ENCODE results near the gene S1PR5.
"Not testable (repeated sequence)": the region's sequence is repeated elsewhere in the genome, so short reads cannot be mapped to it uniquely, and the experiment has no call there.

Gene S1PR5

DNA sequence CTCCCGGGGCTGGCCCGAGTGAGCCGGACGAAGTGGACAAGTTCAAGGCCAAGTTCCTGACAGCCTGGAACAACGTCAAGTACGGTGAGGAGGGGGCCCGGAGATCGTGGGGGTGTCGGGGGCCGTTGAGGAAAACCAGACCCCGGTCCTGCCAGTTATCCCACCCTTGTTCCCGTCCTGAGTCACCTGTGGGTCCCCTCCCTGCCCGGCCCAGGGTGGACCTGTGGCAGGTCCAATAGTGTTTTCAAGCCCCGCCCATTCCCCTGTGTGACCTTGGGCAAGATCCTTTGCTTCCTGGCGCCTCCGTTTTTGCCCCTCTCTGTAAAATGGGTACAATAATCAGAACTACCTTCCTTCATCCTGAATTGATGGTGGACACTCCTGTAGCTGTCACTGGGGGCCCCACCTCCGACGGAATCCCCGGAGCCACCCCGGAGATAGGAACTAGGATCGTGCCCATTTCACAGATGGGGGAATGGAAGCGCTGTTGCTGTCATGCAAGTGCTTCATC is 27.1 kb upstream of the S1PR5 start:
- DNase-seq, result no peak

DNA sequence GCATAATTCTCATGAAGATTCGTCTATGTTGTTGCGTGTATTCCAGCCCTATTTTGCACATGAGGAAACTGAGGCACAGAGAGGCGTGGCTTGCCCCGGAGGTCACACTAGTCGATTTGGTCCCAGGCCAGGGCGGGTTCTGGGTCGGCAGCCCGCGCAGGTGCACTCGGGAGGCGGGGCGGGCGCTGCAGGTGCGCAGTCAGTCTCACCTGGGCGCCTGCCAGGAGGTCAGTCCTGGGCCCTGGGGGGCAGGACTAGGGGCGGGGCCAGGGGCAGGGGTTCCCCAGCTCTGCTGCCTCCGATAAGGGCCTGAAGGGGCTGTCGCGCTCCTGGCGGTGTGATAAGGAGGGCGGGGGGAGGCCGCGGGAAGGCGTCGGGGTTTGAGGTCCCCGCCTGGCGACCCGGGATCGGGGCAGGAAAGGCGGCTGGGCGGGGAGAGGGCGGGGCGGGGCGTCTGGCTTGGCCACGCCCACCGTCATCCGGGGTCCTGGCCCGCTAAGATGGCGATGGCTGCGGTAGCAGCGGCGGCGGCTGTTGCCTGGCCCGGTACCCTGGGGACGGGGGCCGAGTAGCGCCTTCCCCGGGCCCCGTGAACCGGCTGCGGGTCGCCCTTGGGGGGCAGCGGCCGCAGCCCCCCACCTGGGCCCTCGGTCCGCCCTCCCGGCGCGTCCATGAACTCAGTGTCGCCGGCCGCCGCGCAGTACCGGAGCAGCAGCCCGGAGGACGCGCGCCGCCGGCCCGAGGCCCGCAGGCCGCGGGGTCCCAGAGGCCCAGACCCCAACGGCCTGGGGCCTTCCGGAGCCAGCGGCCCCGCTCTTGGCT is 26.4 kb upstream of the S1PR5 start, which contains the start of gene ATG4D:
Gene ATG4D, plus strand, starts transcription at position 485 of the 822 bp plus-strand sequence. Its CDS starts 187 bp downstream, at position 672.
- DNase-seq, result peak; percentile 78 to 79

DNA sequence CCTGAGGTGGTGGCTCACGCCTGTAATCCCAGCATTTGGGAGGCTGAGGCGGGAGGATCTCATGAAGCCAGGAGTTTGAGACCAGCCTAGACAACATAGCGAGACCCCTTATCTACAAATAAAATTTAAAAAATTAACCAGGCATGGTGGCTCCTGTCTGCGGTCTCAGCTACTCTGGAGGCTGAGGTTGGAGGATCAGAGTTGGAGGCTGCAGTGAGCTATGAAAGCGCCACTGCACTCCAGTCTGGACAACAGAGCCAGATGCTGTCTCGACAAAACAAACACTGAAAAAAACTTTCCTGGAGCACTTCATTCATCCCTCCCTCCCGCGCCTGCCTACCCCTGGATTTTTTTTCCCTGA is 25.8 kb upstream of the S1PR5 start:
- DNase-seq, result no peak

DNA sequence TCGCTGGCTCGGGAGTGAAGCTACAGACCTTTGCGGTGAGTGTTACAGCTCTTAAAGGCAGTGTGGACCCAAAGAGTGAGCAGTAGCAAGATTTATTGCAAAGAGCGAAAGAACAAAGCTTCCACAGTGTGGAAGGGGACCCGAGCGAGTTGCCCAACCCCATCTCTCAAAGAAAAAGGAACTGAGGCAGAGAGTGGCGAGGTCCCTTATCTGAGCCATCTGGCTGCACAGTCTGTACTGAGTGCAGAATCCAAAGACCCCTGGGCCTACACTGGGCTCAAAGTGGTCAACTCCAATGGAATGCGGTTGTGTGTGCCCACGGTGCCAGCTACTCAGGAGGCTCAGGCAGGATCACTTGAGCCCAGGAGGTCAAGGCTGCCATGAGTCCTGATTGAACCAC is 21.8 kb upstream of the S1PR5 start:
- not testable (repeated sequence) for DNase-seq

DNA sequence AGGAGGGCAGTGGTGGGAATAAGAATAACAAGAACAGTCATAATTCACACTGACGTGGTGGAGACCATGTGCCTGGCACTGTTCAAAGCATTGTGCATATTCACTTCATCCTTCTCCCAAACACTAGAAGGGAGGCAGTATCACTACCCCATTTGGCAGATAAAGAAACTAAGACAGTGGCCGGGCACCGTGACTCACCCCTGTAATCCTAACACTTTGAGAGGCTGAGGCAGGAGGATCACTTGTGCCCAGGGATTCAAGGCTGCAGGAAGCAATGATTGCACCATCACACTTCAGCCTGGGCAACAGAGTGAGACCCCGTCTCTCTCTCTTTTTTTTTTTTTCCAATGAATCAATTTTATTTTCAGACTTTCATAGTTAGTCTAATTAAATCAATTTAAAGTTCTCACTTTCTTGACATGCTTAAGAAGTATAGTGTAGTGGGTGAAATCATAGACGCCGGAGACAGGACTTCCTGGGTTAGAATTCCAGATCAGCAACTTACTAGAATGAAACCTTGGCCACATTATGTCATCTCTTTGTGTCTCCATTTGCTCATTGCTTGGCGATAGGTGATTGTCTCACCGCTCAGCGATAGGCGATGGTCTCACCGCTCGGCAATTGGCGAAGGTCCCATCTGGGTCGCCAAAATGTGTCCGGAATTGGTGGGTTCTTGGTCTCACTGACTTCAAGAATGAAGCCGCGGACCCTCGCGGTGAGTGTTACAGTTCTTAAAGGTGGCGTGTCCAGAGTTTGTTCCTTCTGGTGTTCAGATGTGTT is 21.1 kb upstream of the S1PR5 start:
- DNase-seq, result no peak

DNA sequence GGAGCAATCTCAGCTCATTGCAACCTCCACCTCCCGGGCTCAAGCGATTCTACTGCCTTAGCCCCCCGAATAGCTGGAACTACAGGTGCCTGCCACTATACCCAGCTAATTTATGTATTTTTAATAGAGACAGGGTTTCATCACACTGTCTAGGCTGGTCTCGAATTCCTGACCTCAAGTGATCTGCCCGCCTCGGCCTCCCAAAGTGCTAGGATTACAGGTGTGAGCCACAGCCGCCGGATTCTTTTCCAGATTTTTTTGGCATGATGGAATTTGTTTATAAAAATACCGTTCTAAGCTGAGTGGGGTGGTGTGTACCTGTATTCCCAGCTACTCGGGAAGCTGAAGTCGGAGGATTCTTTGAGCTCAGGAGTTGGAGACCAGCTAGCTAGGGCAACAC is 20.4 kb upstream of the S1PR5 start:
- no peak for DNase-seq

DNA sequence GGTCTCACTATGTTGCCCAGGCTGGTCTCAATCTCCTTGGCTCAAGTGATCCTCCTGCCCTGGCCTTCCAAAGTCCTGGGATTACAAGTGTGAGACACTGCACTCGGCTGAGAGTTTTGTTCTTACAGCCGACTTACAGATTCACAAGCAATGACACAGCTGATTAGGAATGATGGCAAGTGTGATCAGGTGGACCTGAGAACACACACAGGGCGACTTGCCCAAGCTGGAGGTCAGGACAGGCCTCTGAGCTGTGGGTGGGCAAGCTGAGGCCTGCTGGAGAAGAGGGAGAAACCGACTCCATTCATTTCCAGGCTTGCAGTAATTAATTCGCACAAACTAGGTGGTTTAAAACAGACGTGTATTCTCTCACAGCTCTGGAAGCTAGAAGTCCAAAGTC is 18.4 kb upstream of the S1PR5 start:
- DNase-seq, result no peak

DNA sequence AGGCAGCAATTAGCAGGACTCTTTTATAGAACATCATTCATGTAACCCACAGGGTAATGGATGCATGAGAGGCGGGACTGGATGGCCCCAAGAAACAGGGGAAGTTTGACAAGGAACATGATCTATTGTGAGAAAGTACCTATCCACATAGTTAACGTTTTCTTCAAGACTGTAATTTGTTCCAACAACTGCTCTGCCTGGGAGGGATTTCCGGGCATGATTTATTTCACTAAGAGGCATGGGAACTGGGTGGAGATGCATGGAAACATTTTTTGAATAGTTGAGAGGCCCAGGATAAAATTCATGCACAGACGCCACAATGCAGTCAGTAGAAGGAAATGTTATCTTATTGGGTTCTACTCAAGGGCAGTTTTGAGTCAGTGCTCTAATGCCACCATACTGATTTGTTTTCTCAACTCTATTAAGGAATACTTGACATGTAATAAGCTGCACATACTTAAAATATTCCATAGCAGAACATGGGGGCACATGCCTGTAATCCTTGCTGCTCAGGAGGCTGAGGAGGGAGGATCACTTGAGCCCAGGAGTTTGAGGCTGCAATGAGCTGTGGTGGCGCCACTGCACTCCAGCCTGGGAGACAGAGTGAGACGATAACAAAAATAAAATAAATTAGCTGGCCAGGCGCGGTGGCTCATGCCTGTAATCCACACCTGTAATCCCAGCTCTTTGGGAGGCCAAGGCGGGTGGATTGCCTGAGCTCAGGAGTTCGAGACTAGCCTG is 16.6 kb upstream of the S1PR5 start:
- no peak for DNase-seq

DNA sequence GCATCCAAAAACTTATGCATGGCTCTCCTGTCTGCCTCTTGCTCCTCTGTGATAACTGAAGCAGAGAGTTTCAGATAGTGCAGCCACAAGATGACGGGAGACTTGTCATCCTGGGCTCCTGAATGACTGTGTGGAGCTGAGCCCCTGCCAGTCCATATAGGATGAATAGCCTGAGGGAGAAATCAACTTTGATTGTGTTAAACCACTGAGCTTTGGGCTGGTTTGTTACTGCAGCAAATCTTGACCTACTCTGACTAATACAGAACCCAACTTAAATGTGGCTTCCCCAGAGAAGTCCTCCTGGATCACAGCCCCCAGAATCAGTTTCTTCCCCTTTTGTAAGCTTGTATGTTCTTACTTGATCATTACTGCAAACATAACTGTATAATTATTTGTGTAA is 15.2 kb upstream of the S1PR5 start:
- no peak for DNase-seq

DNA sequence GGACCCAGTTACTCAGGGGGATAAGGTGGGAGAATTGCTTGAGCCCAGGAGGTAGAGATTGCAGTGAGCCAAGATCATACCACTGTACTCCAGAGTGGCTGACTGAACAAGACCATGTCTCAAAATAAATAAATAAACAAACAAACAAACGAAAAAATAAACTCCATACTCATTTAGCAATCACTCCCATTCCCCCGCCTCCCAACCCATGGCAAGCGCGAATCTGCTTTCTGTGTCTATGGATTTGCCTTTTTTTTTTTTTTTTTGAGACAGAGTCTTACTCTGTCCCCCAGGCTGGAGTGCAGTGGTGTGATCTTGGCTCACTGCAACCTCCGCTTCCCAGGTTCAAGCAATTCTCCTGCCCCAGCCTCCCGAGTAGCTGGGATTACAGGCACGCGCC is 9.6 kb upstream of the S1PR5 start:
- DNase-seq, result not testable (repeated sequence)

DNA sequence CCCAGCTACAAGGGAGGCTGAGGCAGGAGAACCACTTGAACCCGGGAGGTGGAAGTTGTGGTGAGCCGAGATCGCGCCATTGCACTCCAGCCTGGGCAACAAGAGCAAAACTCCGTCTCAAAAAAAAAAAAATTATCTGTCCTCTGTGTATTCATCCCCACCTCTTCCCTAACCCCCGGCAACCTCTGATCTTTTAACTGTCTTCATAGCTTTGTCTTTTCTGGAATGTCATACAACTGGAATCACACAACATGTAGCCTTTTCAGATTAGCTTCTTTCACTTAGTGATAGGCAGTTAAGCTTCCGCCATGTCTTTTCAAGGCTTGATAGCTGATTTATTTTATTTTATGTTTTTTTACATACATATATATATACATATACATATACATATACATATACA is 8.4 kb upstream of the S1PR5 start:
- no peak for DNase-seq

DNA sequence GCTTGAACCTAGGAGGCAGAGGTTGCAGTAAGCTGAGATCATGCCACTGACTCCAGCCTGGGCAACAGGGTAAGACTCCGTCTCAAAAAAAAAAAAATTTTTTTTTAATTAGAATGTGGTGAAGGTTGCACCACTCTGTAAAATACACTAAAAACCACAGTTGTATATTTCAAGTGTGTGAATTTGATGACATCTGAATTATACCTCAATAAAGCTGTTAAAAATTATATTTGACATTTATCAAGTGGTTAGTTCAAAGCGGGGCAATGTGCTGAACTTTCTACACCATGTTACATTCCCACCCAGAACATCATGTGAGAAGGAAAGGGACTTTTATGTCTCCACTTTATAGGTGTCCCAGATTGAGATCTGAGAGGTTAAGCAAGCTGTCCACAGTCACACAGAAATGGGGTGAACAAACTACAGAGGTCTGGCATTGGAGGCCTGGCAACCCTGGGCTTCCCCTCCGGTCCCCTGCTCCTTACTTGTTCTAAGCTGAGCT is 5.9 kb upstream of the S1PR5 start:
- no peak for DNase-seq

DNA sequence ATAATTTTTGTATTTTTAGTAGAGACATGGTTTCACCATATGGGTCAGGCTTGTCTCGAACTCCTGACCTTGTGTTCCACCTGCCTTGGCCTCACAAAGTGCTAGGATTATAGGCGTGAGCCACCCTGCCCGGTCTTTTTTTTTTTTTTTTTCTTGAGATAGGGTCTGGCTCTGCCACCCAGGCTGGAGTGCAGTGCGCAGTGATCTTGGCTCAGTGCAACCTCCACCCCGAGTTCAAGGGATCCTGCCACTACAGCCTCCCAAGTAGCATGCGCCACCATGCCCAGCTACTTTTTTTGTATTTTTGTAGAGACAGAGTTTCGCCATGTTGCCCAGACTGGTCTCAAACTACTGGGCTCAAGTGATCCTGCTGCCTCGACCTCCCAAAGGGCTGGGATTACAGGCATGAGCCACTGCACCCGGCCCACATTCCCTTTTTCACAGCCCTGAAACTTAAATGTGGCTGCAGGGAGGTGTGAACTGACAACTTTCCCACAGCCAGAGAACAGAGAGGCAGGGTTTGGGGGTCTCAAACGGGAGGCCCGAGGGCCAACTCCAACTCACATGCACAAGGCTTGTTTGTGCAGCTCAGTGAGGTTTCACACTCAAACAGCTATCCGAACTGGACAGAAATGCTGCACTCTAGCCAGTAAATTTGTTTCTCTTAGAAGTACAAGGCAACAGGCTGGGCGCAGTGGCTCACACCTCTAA is 4.4 kb upstream of the S1PR5 start:
- DNase-seq, result no peak

DNA sequence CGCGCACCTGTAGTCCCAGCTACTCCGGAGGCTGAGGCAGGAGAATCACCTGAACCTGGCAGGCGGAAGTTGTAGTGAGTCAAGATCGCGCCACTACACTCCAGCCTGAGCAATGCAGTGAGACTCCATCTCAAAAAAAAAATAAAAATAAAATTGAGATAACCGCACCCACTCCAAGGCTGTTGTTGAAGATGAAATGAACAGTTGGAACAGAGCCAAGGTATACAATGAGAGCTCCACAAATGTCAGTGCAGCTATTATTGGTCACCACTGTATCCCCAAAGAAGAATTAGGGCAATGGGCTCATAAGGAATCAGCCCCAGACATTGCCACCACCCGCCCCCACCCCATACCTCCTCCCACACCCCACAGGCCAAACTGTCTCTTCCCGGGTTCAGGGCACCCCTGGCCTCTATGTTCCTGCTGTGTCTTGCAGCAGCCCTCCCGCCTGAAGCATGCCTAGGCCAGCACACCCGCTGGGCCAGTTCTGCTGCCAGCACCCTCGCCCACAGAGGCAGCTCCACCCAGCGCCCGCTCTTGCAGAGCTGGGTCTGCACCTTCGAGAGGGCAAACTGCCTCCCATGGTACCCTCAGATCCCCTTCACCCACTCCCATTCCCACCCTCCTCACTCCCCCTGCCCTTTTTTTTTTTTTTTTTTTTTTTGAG is 3.5 kb upstream of the S1PR5 start:
- DNase-seq, result no peak

DNA sequence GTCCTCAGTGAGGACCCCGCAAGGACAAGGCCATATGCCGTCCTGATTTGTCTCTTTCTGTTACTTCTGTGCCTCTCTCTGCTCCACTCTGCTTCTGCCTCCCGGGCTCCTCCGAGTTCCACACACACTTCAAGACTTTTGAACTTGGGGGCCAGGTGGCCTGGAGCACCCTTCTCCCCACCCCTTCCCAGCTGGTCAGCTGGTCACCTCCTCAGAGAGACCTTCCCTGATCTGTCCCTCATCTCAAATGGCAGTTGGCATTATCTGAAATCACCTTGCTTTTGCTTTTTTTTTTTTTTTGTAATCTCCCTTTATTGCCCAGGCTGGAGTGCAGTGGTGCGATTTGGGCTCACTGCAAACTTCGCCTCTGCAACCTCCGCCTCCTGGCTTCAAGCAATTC is 2.2 kb upstream of the S1PR5 start:
- no peak for DNase-seq

DNA sequence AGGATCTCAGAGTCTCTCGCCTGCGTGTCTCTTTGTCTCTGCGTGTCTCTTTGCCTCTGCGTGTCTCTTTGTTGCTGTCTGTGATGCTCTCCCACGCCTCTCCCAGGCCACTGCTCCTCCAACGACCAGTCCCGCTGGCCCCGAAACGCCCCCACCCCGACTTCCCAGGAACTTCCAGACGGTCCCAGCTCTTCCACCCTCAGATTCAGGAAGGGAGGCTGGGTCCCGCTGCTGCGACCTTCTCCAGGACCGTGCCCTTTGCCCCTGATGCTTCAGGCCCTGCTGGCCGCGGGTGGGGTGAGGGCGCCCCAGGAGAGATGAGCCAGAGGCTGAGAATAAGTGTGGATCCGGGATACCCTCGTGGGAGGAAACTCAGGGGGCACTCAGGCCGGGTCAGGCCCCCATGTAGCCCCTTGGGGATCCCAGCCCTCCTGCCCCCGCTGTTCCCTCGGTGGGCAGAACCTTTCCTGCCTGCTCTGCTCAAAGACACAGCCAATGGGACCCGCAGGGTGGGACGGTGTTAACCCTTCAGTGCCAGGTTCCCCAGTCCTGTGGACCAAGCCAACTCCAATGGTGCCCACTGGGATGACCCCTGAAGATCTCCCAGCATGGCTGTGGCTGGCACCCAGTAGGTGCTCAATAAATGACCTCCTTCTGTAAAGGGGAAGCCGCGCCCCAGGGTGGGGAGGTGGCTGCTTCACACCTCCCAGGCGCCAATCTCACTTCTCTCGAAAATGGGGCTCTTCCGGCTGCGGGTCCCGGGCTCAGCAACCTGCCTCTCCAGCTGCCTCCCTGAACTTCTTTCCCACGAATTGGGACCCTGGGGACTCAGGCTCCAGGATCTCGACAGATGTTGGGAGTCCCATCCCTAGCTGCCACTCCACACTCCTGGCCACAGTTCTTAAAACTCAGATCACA is 1.5 kb upstream of the S1PR5 start:
- DNase-seq, result no peak

DNA sequence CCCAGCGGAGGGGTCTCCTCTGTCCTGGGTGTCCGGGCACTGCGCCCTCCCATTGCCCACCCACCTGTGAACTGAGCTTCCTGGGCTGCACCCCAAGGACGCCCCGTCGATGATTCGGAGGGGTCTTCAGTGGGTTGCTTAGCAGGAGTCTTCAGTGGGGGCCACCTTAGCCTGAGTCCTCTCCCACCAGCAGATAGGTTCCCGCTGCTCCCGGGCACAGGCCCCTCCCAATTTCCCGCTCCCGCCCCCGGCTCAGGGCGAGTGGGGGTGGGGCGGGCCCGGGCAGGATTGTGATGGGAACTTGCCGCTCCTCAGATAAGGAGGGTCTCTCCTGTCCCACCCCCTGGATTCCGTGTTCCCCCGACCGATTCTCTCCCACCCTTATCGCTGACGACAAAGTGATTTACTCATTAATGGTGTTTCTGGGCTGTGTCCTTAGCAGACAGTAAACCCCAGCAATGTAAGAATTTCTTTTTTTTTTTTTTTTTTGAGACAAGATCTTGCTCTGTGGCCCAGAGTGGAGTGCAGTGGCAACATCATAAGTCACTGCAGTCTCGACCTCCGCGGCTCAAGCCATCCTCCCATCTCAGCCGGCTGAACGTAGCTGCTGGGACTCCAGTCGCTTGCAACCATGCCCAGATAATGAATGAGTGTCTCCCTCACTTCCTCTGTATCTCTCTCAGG is 655 bp upstream of the S1PR5 start:
- DNase-seq, result no peak

DNA sequence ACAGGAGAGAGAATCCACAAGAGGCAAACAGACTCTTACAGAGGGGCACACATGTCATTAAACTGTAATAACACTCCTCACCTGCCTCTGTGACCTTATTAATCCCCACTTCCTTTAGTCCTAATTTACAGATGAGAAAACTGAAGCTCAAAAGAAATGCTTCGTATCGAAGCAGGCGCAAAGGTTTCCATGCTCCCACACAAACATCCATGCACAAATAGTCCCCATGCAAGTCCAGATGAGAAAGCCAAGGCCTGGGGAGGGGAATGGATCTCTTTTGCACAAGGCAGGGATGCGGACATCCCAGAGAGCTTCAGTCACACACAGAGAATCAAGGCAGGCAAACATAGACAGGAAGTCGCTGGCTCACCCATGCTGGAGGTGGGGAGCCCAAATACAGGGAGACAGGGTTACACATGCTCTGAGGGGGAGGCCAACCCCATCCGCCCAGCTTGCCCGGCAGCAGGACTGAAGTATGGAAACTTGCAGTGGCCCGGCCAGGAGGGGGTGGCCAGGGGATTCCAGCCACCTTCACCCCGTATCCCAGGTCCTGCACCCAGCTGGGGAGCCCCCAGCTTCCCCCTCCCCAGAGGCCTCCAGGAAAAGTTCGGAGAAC is 468 bp downstream of the S1PR5 start:
- no peak for DNase-seq

DNA sequence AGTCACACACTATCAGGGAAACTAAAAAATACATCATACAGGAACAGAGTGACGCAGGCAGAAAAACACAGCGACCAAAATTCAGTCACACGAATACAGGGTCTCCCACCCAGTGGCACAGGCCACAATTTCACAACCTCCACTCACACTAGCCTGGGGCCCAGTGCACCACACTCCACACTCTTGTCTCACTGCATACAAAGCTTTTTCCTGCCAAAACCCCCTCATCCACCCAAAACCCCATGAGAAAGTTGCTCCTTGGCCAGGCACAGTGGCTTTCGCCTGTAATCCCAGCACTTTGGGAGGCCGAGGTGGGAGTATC is 1.2 kb downstream of the S1PR5 start:
- no peak for DNase-seq

Measured in stimulated activated CD4-positive, alpha-beta T cell treated with anti-CD3 and anti-CD28 coated beads, Interleukin-2, amount 100 ng/mL, for 48 hours (primary cell).